ENCODE measurements around the gene ADAM23.

ADAM23 gene

GRCh38 chr2:206642075-206643025 is 199.0 kb downstream of the ADAM23 start, which contains the start of gene FAM237A:
Gene FAM237A, plus strand, starts transcription at chr2:206642487. Its CDS starts 1,750 bp downstream, at chr2:206644237.
- DNase-seq (ENCODE audit: low read depth): no peak

GRCh38 chr2:206647985-206648384 is 204.7 kb downstream of the ADAM23 start:
- no peak for DNase-seq (ENCODE audit: low read depth)

GRCh38 chr2:206657087-206657486 is 213.8 kb downstream of the ADAM23 start:
- no peak for DNase-seq (ENCODE audit: low read depth)

GRCh38 chr2:206665251-206665650 is 221.9 kb downstream of the ADAM23 start:
- DNase-seq (ENCODE audit: low read depth): no peak

Data from activated T-helper 9 cell treated with anti-CD3 and anti-CD28 coated beads, Interleukin-2, amount 50 U/mL, for 16 hours (primary cell).